Measurements from ENCODE around the gene TMEM88. TPM values are rescaled to one million over a fixed set of nuclear protein-coding genes. Genes with fewer than 3 reads are reported as not detected.

TMEM88 gene
- total RNA-seq, 1 experiment from 2014 or later: 11.3 TPM

DNA sequence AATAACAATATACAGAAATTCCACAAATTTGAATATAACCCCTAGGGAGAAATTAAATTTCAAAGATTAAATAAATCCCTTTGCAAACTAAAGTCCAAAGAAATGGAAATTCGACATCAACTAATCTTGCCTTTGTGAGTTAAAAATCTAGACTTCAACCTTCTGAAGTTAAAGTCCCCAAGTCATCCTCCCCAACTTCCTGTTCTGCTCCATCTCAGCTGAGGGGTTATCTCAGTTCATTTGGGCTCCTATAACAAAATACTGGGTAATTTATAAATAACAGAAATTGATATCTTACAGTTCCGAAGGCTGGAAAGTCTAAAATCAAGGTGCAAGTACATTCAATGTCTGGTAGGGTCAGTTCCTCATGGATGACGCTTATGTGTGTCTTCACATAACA, 43.6 kb upstream of the TMEM88 start:
- H3K4me1 Mint-ChIP-seq: peaks cover 0 to 4% of the 10 kb centered on the region in 2 experiments; a peak in 2 of 4 replicates
- no peak overlapping the region for H3T11ph ChIP-seq (ENCODE audit: low read length)

More for the DNA sequence above, 43.6 kb upstream of the TMEM88 start:
- Histone ChIP-seq H3K56ac (ENCODE audit: insufficient read length, low read depth, low read length) (no peak overlapping the region), H3K79me1 (ENCODE audit: insufficient read depth, low read depth, low read length, poor library complexity, severe bottlenecking) (no peaks in the 10 kb centered on the region), H3K79me2 (ENCODE audit: insufficient read depth, low read length) (no peaks in the 10 kb centered on the region), H3K23me2 (ENCODE audit: insufficient read length, low read depth, low read length, poor library complexity, severe bottlenecking) (no peaks in the 10 kb centered on the region), H3K4me2 (ENCODE audit: insufficient read depth, insufficient read length, low read length) (no peak overlapping the region), H3K9me3 (ENCODE audit: control insufficient read depth, low read depth, low read length) (no peaks in the 10 kb centered on the region), H3K14ac (ENCODE audit: insufficient read depth, low read length) (no peak overlapping the region), H3K27ac (ENCODE audit: insufficient read length, low read depth, low read length) (no peak overlapping the region), H2BK120ac (ENCODE audit: low read depth, low read length, poor library complexity, severe bottlenecking) (no peak overlapping the region), H4K20me1 (ENCODE audit: control insufficient read depth, insufficient read depth, insufficient read length) (no peaks in the 10 kb centered on the region), H3K9ac (ENCODE audit: extremely low read depth, insufficient read length, low read length) (no peak overlapping the region), H2BK20ac (ENCODE audit: low read depth, low read length, poor library complexity, severe bottlenecking) (no peak overlapping the region), H2BK15ac (ENCODE audit: low read depth, low read length) (no peak overlapping the region), H2AK5ac (ENCODE audit: insufficient read length, low read length) (no peak overlapping the region), H4K8ac (replicated peaks; ENCODE audit: insufficient read length, low read depth, low read length) (no peak overlapping the region), H2BK12ac (ENCODE audit: insufficient read length, low read depth, low read length) (no peak overlapping the region), H3K27me3 (ENCODE audit: insufficient read depth, low read length) (no peaks in the 10 kb centered on the region; the same call in 1 of the 2 replicates), H3K18ac (ENCODE audit: insufficient read length, low read depth, low read length) (no peak overlapping the region), H4K5ac (ENCODE audit: insufficient read length, low read depth, low read length) (no peak overlapping the region), H3K4ac (ENCODE audit: low read depth, low read length) (no peak overlapping the region), H4K91ac (ENCODE audit: insufficient read length, low read depth, low read length) (no peak overlapping the region), H2BK5ac (ENCODE audit: insufficient read length, low read length) (no peak overlapping the region), H3K23ac (ENCODE audit: insufficient read length, low read depth, low read length) (no peak overlapping the region), H3K4me1 (ENCODE audit: insufficient read depth, low read length) (no peaks in the 10 kb centered on the region), H2AFZ (ENCODE audit: low read length) (no peak overlapping the region)
- DNase-seq: no peak
- H3K27me3 Mint-ChIP-seq (ENCODE audit: low read depth): peaks cover 14% of the 10 kb centered on the region
- no peaks in the 10 kb centered on the region for H3K36me3 Mint-ChIP-seq (ENCODE audit: insufficient read depth in 1 of 3, low read depth in 3 of 3)
- no peak overlapping the region for H3K4me3 Mint-ChIP-seq
- H3K9me3 Mint-ChIP-seq: no peaks in the 10 kb centered on the region
- TF ChIP-seq, protein P1, sequence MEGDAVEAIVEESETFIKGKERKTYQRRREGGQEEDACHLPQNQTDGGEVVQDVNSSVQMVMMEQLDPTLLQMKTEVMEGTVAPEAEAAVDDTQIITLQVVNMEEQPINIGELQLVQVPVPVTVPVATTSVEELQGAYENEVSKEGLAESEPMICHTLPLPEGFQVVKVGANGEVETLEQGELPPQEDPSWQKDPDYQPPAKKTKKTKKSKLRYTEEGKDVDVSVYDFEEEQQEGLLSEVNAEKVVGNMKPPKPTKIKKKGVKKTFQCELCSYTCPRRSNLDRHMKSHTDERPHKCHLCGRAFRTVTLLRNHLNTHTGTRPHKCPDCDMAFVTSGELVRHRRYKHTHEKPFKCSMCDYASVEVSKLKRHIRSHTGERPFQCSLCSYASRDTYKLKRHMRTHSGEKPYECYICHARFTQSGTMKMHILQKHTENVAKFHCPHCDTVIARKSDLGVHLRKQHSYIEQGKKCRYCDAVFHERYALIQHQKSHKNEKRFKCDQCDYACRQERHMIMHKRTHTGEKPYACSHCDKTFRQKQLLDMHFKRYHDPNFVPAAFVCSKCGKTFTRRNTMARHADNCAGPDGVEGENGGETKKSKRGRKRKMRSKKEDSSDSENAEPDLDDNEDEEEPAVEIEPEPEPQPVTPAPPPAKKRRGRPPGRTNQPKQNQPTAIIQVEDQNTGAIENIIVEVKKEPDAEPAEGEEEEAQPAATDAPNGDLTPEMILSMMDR (conservative IDR thresholded peaks at IDR 0.05): no peak
- no CpG with 5 or more reads among the region's 3 CpGs for WGBS (ENCODE audit: extremely low coverage, insufficient read length, low lambda C conversion rate)
- no peak overlapping the region for H3K27ac Mint-ChIP-seq
